RKO (cell line): ENCODE data around the gene NKD2.

Experiments used
- DNase-seq: peaks from one replicate; pipeline ENCODE4 v3.0.0-alpha.2; 2016; ENCODE audit warnings: low spot score

The NKD2 gene

DNA sequence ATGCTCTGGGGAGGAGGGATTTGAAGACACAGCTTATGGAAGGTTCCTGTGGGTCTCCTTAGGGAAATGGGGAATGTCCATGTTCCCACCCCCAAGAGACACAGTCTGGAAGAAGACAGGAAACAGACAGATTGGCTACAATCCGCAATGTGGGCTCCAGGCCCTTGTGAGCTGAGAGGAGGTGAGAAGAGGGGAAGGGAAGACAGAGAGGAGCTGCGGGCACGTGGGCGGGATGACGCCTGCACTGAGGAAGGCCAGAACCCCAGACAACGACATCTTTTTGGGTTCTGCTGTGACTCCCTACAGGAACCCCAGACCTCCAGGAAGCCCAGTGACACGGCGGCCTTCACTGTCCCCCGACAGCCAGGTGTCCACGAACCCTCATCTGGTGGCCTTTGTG is 29.9 kb upstream of the NKD2 start:
- DNase-seq: no peak

DNA sequence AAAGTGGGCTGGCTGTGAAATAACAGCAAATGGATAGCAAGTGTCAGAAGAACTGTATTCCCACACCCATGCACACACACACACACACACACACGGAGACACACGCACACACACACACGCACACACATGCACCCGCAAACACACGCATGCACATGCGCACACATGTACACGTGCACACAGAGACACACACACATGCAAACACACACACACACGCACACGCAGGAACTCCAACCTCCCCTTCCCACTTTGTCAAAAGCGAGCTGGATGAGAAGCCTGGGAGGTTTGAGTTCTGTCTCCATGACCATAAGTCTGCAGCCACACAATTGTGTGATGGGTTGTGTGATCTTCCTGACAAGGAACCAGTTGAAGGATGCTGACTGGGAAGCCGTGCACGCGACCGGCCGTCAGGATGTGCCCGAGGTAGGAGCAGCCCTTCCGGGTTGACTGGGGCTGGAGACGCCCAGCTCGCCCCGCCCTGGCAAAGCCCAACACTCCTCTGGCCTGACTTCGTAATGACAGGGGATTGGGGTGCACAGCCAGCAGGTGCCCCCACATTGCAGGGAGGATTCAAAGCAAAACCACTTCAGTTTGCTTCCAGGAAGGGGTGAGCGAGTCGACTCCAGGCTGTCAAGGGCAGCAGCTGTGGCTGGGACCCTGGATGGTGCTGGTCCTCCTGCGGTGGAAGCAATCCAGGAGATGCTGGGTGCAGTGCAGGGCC is 29.3 kb upstream of the NKD2 start:
- DNase-seq: no peak

DNA sequence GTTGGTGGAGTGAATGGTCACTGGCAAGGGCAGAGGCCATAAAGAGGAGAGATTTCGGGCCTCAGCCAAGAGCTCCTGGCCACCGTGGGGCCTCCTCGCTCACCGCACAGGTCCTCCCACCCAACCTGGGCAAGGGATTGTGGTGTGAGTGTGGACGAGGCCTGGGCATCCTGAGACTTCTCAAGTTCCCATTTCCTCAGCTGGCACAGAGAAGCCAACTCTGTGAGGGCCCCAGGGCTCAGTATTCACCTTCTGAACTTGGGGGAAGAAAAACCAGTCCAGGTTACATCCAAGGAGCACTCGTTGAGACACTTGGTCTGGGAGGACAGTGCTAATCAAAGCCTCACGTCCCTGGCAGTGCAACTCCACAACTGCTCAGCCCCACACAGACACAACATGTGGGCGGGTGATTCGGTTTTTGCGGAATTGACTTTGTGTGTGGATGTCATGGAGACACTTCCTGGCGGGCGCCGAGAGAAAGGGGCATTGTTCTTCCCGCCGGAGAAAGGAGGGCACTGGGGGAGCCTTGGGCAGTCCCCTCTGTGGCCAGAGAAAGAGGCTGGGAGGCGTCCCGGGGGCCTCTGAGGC is 28.5 kb upstream of the NKD2 start:
- DNase-seq: no peak

DNA sequence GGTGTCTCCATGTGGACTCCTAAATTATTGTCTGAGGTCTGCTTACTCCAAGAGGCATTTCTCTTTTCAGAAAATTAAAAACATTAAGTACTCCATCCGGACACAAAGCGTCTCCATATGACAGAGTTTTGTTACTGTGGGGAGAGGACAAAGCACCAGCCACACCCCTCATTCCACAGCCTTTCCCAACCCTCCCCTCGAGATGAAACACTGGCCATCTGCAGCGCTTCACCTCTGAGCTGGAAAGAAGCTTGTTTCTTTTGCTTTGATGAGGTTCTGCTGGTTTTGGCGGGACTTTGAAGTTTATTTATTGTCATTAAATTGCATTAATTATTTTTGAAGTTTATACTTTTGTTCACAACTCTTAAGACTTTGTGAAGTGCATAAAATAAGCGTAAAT is 27.6 kb upstream of the NKD2 start:
- DNase-seq: no peak

DNA sequence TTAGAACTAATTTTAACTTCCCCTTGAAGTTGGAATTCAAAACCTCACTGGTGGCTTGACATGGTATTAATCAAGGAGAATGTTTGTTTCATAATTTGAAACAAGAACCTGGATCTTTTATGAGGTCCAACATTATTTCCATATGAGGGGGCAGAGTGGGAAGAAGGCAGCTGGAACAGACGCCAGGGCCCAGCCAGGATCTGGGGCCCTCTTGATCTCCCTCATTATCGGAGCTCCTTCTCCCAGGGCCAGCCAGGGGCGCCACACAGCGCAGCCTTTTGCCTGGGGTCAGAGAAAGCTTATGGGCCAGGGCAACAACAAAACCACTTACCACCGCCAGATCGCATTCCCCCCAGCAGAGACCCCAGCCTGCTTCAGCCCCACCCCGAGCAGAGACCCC is 27.1 kb upstream of the NKD2 start:
- DNase-seq: no peak

DNA sequence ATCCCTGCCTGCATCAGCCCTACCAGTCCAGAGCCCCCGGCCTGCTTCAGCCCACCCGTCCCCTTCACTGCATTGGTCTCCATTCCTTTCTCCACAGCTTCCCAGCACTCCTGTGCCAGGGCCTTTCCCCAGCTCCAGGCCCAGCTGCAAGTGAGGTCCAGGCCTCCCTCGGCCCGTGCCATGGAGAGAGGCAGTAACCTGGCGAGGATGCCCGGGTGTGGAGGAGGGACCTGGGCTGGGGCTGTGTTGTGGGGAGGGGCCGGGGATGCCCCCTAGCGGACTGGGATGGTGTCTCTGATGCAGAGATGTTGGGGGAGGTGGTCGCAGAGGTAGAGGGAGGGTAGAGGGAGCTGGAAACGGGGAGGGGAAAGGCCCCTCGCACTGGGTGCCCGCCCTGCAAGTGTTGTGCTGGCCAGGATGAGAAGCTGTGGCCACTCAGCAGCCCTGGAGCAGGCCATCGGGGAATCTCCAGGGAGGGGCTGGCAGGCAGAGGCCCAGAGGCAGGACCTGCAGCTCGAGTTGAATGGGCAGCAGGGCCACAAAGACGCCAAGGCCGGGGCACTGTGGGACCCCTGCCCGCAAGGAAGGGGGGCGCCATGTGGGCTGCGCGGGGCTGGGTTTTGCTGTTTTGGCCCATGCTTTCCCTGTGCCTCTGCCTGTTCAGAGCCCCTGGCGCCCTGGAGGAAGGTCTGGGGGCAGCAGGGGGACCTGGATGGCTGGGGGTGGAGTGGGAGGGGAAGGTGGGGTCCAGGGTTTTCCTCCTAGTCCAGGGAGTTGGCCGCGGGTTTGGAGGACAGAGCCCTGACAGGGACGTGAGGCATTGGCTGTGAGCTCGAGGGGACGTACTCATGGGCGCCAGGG is 26.0 kb upstream of the NKD2 start:
- DNase-seq: no peak

DNA sequence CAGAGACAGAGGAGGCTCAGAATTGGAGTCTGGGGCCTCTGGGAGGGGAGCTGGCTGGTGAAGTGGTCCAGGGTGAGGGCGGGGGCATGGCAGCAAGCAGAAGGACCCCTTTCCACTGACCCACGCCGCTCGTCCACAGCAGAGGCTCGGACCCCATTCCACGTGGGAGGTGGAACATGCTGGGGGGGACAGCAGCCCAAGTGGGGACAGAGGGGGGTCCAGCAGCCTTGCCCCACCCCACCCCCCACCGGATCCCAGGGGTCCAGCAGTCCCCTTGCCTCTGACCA is 25.4 kb upstream of the NKD2 start:
- DNase-seq: no peak

DNA sequence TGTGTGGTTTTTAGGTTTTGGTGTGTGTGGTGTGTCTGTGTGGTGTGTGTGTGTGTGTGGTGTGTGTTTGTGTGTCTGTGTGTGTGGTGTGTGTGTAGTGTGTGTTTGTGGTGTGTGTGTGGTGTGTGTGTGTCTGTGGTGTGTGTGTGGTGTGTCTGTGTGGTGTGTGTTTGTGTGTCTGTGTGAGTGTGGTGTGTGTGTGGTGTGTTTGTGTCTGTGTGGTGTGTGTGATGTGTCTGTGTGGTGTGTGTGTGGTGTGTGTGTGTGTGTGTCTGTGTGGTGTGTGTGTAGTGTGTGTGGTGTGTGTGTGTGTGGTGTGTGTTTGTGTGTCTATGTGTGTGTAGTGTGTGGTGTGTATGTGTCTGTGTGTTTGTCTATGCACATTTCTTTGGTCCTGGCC is 25.0 kb upstream of the NKD2 start:
- DNase-seq: no peak

DNA sequence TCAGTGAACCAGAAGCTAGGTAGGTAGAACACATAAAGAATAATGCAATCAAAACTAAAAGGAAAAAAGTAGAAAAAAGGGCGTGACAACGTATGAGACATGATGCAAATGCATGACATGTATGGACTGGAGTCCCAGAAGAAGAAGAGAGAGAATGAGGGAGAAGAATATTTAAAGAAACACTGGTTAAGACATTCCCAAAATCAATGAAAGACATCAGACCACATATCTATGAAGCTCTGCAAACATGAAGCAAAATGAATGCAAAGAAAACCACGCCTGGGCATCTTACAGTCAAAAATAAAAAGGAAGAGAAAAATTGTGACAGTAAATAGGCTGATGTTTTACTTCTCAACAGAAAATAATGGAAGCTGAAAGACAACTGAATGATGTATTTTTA is 23.8 kb upstream of the NKD2 start:
- no peak for DNase-seq

DNA sequence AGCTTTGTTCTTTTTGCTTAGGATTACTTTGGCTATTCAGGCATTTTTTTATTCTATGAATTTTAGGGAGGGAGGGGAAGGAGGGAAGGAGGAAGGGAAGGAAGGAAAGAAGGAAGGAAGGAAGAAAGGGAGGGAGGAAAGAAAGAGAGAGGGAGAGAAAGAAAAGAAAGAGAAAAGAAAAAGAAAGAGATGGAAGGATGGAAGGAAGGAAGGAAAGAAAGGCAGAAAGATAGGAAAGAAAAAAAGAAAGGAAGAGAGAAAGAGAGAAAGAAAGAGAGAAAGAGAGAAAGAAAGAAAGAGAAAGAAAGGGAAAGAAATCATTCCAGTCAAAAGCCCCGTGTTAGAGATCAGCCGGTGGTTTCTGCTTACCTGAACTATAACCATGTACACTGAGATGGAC is 20.8 kb upstream of the NKD2 start:
- DNase-seq: no peak

DNA sequence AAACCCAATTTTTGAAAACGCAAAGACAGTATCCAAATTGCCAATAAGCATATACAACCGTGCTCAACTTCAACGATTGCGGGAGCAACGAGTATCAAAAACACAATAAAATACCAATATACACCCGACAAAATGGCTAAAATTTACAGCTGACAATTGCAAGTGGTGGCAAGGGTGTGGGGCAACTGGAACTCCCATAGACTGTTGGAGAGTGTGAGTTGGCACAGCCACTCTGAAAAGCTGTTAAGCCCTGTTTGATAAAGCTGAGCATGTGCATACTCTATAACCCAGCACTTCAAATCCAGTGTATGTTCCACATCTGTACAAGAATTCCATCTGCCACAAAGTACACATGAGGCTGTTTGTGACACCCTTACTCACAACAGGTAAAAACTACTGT is 20.3 kb upstream of the NKD2 start:
- DNase-seq: no peak

DNA sequence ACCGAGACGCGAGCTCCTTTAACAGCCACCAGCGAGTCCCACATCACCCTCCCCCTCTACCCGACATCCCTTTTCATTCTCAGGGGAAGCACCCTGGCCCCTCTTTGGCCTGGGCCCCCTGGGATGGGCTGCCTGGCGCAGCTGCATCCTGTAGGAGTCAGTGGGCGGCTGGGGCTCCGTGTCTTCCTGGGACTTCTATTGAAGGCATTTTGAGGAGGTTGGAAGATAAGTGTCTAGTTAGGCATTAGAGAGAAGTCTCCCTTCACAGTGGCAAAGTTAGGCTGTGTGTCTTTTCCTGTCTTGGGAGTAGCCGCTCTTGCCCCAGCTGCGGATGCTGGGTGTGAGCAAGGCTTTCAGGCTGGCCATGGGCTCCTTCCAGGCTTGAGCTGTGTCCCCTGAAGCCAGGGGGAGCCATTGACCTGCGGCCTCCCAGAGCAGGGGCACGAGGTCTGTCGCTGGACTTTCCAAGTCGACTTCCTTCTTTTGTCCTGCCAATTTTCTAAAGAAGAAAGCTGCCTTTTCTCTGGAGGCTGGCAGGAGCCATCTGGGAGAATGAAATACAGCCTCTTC is 18.6 kb upstream of the NKD2 start:
- DNase-seq: no peak

DNA sequence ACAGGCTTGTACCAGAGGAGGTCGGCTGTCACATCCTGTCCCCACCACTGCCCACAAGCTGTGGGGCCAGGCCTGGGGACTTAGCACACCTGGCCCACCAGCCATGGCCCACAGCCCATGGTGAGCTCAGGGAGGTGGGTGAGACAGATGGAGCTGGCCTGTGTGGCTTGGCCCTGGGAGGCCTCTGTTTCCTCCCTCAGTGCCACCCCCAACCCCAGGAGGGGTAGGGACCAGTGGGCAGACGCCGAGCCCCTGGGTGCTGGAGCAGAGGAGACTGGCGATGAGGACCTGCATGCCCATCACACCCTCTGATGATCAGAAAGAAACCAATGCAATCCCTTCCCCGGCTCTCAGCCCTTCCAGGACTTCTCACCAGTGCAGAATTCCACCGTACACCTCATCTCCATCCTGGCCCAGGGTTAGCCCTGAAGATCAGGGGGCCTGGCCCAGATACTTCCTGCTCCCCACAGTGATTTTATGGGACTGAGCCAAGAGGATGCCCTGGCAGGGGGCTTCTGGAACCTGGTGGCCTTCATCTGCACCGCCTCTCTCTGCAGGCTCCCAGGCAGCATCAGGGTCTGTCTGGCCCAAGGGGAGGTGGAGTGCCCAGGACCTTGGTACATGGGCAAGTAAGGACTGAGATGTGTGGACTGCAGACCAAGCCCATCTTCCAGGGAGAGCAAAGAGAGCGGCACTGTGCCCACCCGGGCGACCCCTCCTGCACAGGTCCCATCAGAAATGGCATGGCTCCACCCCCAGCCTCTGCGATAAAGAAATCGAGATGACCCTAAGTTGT is 16.9 kb upstream of the NKD2 start:
- DNase-seq: no peak

DNA sequence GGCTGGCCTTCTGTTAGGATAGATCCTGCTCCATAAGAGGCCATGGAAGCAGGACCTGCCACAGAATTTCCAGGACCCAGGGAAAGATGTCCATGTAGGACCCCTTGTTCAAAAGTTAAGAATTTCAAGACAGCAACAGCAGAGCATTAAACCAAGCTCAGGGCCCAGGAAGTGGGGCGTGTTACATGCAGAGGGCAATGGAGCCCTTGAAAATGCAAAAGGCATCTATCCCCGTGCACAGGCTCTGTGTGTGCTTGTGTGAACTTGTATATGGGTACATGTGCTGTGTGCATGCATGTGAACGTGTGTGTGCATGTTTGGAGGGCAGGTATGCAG is 14.4 kb upstream of the NKD2 start:
- DNase-seq: no peak

DNA sequence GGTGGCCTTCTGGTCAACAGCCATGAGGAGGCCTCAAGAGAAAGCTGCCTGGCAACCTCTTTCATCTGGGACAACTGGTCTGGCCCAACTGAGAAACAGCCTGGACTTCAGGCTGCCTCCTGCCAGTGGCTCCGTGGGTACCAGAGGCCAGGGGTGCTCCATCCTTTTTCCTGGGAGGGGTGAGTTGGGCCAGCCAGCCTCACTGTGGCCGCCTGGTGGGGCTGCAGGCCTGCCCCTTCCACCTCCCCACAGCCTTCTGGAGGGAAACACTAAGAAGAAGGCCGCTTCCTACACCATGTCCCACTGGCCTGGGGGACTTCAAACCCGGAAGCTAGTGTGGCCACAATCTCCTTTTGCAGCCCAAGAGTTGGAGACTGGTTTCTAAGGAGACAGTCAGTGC is 13.8 kb upstream of the NKD2 start:
- DNase-seq: no peak

DNA sequence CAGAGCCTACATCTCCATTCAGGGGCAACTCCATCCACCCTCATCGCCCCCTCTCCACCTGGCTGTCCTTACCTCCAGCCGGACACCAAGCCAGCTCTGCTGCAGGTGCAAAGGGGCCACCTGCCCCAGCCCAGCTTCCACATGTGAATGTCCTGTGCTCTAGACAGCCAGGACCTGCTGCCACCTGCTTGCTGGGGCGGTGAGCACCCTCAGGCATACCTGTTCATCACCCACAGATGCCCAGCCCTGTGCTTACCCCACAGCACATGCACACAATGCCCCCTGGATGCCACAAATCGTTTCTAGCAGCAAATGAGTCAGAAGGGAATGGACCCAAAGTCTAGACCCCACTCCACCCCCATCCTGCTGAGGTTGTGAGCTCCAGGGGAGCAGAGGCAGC is 13.3 kb upstream of the NKD2 start:
- DNase-seq: no peak

DNA sequence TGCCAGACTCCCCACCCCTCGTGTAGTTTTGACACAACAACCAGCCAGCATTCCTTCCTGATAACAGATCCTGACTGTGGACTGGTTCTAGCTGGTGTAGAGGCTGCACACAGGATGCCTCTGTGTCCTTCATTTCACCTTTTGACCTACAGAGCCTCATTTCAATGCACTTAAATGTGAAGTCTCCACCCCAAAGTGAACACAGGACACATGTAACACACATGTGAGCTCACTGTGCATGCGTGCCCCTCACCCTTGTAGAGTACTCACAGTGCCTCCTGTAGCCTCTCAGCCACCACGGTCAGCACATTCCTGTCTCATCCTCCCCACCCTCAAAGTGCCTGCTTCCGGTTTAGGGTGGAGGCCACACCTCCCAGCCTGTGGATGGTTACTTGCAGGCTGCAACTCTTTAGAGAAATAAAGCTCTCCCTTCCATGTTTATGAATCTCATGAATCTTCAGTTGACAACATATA is 11.6 kb upstream of the NKD2 start:
- DNase-seq: no peak

DNA sequence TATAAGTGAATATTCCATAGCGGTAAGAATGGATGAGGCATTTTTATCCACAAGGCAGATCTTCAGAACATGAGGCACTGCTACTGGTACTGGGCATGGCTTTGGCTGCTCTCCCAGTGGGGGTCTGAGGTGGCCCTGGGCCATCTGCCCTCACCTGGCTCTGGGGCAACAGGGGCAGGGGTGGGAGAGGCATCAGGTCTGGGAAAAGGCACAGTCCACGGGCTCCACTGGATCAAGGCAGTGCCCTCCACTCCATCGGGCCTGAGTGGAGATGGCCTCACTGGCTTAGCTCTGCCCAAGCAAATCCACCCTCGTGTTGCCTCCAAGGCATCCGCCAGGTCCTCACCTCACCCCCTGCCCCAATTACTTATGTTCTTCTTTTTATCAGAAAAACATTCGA is 10.9 kb upstream of the NKD2 start:
- no peak for DNase-seq

DNA sequence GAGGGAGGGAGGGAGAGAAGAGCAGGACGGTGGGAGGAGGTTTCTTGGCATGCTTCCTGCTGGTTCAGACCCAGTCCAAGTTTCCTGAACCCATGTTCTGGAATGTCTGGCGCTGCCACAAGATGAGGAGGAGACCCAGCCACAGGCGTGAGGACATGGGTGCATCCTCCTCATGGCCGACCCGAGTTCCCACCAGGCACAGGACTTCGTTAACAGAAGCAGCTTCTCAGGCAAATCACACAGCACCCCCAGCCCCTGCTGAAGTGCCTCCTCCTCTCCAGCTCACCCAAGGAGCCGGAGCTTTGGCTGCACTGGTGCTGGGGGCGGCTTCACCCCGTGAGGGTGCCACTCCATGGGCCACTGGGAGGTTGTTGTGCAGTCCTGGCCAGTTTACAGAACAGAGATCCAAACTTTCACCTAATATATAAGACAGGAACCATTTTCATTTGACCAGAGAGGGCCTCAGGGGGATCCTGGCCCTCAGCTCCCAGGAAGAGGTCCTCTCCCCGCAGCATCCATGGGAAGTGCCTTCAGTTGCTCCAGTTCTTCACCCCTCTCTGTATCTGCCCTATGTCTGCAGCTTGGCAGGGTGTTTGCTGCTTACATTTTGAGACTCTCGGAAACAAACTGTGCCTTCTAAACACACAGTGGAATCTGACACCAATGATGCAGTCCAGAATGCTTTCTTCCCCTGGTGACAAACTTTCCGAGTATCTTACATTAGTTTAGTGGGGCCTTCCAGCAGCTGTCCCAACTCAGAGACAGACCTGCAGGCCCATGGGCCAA is 10.2 kb upstream of the NKD2 start:
- DNase-seq: no peak

DNA sequence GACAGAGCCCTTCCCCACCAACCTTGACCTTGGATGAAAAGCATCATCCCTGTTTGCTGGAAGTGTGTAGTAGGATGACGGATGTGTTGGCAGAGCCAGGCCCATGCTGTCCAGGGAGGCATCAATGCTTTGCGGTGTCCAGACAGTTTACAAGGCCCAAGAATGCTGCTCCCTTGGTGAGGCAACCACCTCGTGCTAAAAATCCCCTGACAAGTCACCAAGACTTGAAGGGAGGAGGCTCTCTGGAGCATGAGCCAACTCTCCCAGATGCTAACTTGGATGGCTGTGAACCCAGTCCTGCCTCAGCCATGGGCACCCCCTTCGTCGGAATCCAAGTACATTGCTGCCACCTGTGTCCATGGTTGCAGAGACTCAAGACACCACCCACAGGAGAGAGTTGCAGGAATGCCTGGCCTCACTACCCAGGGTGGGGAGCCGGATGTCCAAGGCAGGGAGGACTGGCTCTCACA is 9.5 kb upstream of the NKD2 start:
- no peak for DNase-seq

DNA sequence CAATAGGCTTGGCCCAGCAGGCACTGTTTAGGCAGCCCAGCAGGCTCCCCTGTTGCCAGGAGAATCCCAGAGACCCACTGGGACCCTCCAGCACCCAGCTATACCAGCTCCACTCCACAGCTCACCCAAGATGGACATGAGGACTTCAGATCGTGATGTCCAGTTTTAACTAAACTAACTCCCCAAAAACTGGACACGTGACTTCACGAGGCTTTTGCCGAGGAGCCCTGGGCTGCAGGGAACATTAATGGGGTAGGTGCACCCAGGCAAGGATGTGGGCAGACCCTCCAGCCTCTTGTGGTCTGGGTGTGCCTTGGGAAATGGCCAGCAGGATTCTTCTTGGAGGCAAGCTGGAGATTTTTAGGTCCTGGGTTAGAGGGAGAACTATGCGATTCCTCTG is 8.9 kb upstream of the NKD2 start:
- no peak for DNase-seq

DNA sequence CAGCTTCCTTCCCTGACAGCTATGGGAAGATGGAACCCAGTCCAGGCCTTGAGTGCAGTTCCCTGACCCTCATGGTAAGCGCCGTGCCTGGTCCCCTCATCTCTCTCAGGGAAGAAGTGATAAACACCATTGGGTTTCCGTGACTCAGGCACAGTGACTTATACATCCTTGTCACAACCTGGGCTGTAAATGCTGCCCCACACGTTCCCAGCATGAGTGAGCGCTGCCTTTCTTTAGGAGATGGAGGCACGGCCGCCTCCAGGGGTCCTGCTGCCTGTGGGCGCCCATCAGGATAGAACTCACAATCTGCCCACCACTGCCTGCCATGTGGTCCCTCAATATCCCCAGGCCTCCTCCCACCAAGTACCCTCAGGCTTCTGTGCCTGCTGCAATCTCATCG is 8.3 kb upstream of the NKD2 start:
- DNase-seq: no peak
